GM12891 (cell line): ENCODE data around the gene FAM90A1.
"Not testable (repeated sequence)": the region's sequence is repeated elsewhere in the genome, so short reads cannot be mapped to it uniquely, and the experiment has no call there.

ENCODE experiments used
- POLR2A ChIP-seq: IDR thresholded peaks from 2 replicates; pipeline ENCODE4 v1.6.1; 2011; ENCODE audit warnings: low read depth, low read length, control low read depth
- POLR2AphosphoS5 ChIP-seq: IDR thresholded peaks from 2 replicates; pipeline ENCODE4 v1.6.1; 2011; ENCODE audit warnings: low read depth, low read length, control low read depth
- POU2F2 ChIP-seq: IDR thresholded peaks from 2 replicates; pipeline ENCODE4 v1.6.1; 2011; ENCODE audit warnings: low read depth, mild to moderate bottlenecking, control low read depth, low read length, moderate library complexity
- TAF1 ChIP-seq: IDR thresholded peaks from 2 replicates; pipeline ENCODE4 v1.6.1; 2011; ENCODE audit warnings: low read depth, low read length, control low read depth

DNA sequence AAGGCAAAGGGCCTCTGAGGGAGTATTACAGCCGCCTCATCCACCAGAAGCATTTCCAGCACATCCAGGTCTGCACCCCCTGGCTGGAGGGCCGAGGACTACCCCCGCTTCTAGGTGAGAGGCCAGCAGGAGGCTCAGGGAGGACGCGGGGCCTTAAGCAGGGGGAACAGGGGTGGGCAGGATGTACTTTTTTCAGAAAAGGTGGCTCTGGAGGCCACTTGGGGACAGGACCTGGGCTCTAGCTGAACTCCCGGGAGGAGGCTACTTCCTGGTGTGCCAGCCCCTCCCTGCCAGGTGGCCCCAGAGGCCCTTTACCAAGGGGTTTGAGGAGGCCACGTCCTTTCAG is 287 bp upstream of the FAM90A1 start:
- TF ChIP-seq TAF1, POLR2AphosphoS5, POLR2A, POU2F2: not testable (repeated sequence)
